WTC11 (cell line): ENCODE results near the gene ADAMTS9.

Experiments
- NR3C1 ChIP-seq: sonication (generic); formaldehyde crosslinking; conservative IDR thresholded peaks from 2 replicates; pipeline ENCODE4 v1.8.1; 2023; ENCODE audit warnings: low read depth, mild to moderate bottlenecking, missing genetic modification reagents
- TCF7 ChIP-seq: sonication (generic); formaldehyde crosslinking; IDR thresholded peaks from 2 replicates; pipeline ENCODE4 v1.8.0; 2022; ENCODE audit warnings: mild to moderate bottlenecking, low read depth, missing genetic modification reagents, moderate library complexity
- TF ChIP-seq, protein P1 (sequence below): sonication (generic); formaldehyde crosslinking; IDR thresholded peaks from 2 replicates; pipeline ENCODE4 v1.8.1; 2023; ENCODE audit warnings: mild to moderate bottlenecking, moderate library complexity, missing genetic modification reagents
- TF ChIP-seq, protein P2 (sequence below): sonication (generic); formaldehyde crosslinking; conservative IDR thresholded peaks from 2 replicates; pipeline ENCODE4 v1.8.1; 2022; ENCODE audit warnings: mild to moderate bottlenecking, missing genetic modification reagents

DNA sequence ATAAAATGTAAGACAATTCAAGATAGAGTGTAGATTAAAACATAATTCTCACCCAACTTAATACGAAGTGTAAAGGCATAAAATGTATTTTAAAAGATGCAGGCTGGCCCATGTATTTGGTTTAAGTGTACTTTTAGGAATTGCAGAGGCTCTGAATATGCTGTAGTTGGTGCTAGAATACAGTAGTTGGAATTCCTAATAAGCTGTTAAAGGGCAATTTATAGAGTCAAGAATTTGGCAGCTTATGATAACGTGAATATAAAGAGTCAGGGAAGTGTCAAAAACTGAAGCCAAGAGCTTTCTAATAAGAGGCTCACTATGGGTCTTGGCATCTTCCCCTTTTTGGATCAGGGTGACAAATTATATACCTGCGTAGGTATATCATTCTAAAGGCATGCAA, 36.5 kb downstream of the ADAMTS9 start:
- TF ChIP-seq NR3C1 (CRISPR knock-in tag) = no peak
- TF ChIP-seq TCF7 = no peak
- TF ChIP-seq, protein P1, sequence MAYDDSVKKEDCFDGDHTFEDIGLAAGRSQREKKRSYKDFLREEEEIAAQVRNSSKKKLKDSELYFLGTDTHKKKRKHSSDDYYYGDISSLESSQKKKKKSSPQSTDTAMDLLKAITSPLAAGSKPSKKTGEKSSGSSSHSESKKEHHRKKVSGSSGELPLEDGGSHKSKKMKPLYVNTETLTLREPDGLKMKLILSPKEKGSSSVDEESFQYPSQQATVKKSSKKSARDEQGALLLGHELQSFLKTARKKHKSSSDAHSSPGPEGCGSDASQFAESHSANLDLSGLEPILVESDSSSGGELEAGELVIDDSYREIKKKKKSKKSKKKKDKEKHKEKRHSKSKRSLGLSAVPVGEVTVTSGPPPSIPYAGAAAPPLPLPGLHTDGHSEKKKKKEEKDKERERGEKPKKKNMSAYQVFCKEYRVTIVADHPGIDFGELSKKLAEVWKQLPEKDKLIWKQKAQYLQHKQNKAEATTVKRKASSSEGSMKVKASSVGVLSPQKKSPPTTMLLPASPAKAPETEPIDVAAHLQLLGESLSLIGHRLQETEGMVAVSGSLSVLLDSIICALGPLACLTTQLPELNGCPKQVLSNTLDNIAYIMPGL (CRISPR knock-in tag) = no peak
- TF ChIP-seq, protein P2, sequence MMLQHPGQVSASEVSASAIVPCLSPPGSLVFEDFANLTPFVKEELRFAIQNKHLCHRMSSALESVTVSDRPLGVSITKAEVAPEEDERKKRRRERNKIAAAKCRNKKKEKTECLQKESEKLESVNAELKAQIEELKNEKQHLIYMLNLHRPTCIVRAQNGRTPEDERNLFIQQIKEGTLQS (CRISPR knock-in tag) = no peak
